ENCODE measurements around the gene ATP11A.

DNA sequence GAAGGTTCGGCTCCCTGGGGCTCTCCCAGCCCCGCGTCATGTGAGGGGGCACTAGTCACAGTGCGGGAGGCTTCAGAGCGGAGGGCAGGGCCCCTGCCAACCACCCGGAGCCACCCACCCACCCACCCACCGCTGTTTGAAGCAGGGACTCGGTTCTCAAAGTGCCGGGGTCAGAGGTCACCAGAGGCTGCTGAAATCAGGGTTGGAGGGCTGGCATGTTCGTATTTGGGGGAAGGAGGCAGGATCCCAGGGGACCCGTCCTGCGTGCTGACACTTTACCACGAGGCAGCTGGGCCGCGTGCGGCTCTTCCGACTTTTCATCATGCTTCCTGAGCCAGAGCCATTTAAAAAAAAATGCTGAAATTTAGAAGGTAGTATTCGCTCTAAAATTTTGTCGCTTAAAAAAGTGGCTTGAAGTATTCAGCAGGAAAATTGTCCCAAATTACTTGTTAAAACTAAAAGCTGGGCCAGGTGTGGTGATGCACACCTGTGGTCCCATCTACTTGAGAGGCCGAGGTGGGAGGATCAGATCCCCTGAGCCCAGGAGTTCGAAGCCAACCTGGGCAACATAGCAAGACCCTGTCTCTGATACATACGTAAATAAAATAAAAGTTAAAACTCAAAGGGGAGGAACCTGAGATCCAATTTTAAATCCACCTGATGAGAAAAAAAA is 21.2 kb downstream of the ATP11A start:
- TF ChIP-seq, protein P1, sequence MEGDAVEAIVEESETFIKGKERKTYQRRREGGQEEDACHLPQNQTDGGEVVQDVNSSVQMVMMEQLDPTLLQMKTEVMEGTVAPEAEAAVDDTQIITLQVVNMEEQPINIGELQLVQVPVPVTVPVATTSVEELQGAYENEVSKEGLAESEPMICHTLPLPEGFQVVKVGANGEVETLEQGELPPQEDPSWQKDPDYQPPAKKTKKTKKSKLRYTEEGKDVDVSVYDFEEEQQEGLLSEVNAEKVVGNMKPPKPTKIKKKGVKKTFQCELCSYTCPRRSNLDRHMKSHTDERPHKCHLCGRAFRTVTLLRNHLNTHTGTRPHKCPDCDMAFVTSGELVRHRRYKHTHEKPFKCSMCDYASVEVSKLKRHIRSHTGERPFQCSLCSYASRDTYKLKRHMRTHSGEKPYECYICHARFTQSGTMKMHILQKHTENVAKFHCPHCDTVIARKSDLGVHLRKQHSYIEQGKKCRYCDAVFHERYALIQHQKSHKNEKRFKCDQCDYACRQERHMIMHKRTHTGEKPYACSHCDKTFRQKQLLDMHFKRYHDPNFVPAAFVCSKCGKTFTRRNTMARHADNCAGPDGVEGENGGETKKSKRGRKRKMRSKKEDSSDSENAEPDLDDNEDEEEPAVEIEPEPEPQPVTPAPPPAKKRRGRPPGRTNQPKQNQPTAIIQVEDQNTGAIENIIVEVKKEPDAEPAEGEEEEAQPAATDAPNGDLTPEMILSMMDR (IDR thresholded peaks at IDR 0.05): no peak
- no peak for TF ChIP-seq POLR2A (IDR thresholded peaks at IDR 0.05)
